IPS-15b (cell line): ENCODE results near the gene EIF5A.

Source experiments
- H3K27me3 ChIP-seq: one replicate; pipeline ENCODE4 v1.6.1; 2013; ENCODE audit warnings: low read length; ENCODE audit not compliant: control insufficient read depth, insufficient read depth
- H3K36me3 ChIP-seq: one replicate; pipeline ENCODE4 v1.6.1; 2013; ENCODE audit warnings: low read length; ENCODE audit not compliant: control insufficient read depth, insufficient read depth
- H3K4me1 ChIP-seq: one replicate; pipeline ENCODE4 v1.6.1; 2013; ENCODE audit warnings: mild to moderate bottlenecking, low read length; ENCODE audit not compliant: control insufficient read depth, insufficient read depth
- H3K4me3 ChIP-seq: one replicate; pipeline ENCODE4 v1.5.1; 2013; ENCODE audit warnings: low read depth, low read length
- H3K9ac ChIP-seq: one replicate; pipeline ENCODE4 v1.6.1; 2013; ENCODE audit warnings: low read depth, mild to moderate bottlenecking, low read length
- H3K9me3 ChIP-seq: one replicate; pipeline ENCODE4 v1.6.1; 2013; ENCODE audit warnings: mild to moderate bottlenecking, low read length; ENCODE audit not compliant: control insufficient read depth, insufficient read depth

EIF5A gene

GRCh38 chr17:7356072-7356549 lies 48.7 kb downstream of the EIF5A start:
- Histone ChIP-seq H3K27me3 (peaks cover 2% of the 10 kb centered on the region), H3K4me1 (no peaks in the 10 kb centered on the region), H3K4me3 (peak overlapping the region; percentile 49), H3K36me3 (no peaks in the 10 kb centered on the region), H3K9me3 (no peaks in the 10 kb centered on the region), H3K9ac (no peak overlapping the region)

- H3K4me3 ChIP-seq = no peak overlapping the region
- H3K9ac ChIP-seq = no peak overlapping the region
Measured at GRCh38 chr17:7356756-7357155, 49.3 kb downstream of the EIF5A start.

GRCh38 chr17:7357381-7357780 lies 50.0 kb downstream of the EIF5A start:
- Histone ChIP-seq H3K9me3 (no peaks in the 10 kb centered on the region), H3K27me3 (peaks cover 2% of the 10 kb centered on the region), H3K9ac (no peak overlapping the region), H3K4me3 (no peak overlapping the region), H3K4me1 (no peaks in the 10 kb centered on the region), H3K36me3 (no peaks in the 10 kb centered on the region)

More at GRCh38 chr17:7356756-7357155, 49.3 kb downstream of the EIF5A start:
- H3K27me3 ChIP-seq = peaks cover 2% of the 10 kb centered on the region
- no peaks in the 10 kb centered on the region for H3K4me1 ChIP-seq
- no peaks in the 10 kb centered on the region for H3K9me3 ChIP-seq
- H3K36me3 ChIP-seq = no peaks in the 10 kb centered on the region

- Histone ChIP-seq H3K9me3 (no peaks in the 10 kb centered on the region), H3K9ac (no peak overlapping the region), H3K4me1 (no peaks in the 10 kb centered on the region), H3K27me3 (peaks cover 2% of the 10 kb centered on the region), H3K4me3 (no peak overlapping the region), H3K36me3 (no peaks in the 10 kb centered on the region)
Measured at GRCh38 chr17:7361906-7362305, 54.5 kb downstream of the EIF5A start.
